H1 (cell line): Measurements from ENCODE around the gene AVP. TPM values are rescaled to one million over a fixed set of nuclear protein-coding genes. Genes with fewer than 3 reads are reported as not detected.

Source experiments
- BRCA1 ChIP-seq: IDR thresholded peaks from 2 replicates; pipeline ENCODE4 v1.6.1; 2012; ENCODE audit warnings: low read depth, low read length, improper control_type of control experiment
- CHD1 ChIP-seq: IDR thresholded peaks from 2 replicates; pipeline ENCODE4 v1.6.1; 2012; ENCODE audit warnings: low read depth, low read length, improper control_type of control experiment
- E2F6 ChIP-seq: IDR thresholded peaks from 2 replicates; pipeline ENCODE4 v1.6.1; 2012; ENCODE audit warnings: inconsistent platforms
- GTF2F1 ChIP-seq: IDR thresholded peaks from 2 replicates; pipeline ENCODE4 v1.6.1; 2012; ENCODE audit warnings: low read depth, low read length, improper control_type of control experiment, borderline replicate concordance
- POLR2A ChIP-seq, 2 experiments: IDR thresholded peaks; 1 replicate in 1 of 2; 2 replicates in 1 of 2; pipeline ENCODE4 v1.6.1; 2011; ENCODE audit warnings: low read depth in 2 of 2, low read length in 2 of 2, mild to moderate bottlenecking in 2 of 2; ENCODE audit errors: control extremely low read depth in 1 of 2
- POLR2AphosphoS5 ChIP-seq: IDR thresholded peaks from 2 replicates; pipeline ENCODE4 v1.6.1; 2011; ENCODE audit warnings: low read depth, low read length
- RNF2 ChIP-seq: fragments of 200-900, 300-1000 bp; sonication (generic); IDR thresholded peaks from 2 replicates; pipeline ENCODE4 v1.7.1; 2016; ENCODE audit warnings: borderline replicate concordance, low read depth, mild to moderate bottlenecking, antibody characterized with exemption, low read length; ENCODE audit not compliant: poor library complexity, severe bottlenecking; ENCODE audit errors: missing control alignments
- polyA plus RNA-seq, 7 experiments: library from polyadenylated mRNA; depleted of rRNA in 3 of 7; stranded (reverse) in 5 of 7; unstranded in 2 of 7; fragments of >200 nt in 5 of 7; fragments of 200-250 nt in 2 of 7; gene quantifications; 1 replicate in 5 of 7; 2 replicates in 1 of 7; 4 replicates in 1 of 7; pipeline versions ENCODE4 v1.2.1 to v1.2.3, GENCODE V29; 2011 to 2013; ENCODE audit warnings: missing spikeins in 2 of 7, mixed read lengths in 2 of 7
- total RNA-seq: library from RNA; stranded (reverse); fragmentation: NEBNext Ultra II Directional; extraction: Animal tissue kit (Norgen Biotek cat#: 25700); gene quantifications from 2 replicates; pipeline ENCODE4 v1.2.1, GENCODE V29; 2021

AVP gene
- total and polyA plus RNA-seq, 2 of the 8 experiments (the other 6 are each of a cell fraction or from before 2014, with no cell fraction given): 0.18 TPM; not detected in 1

GRCh38 chr20:3082306-3082951 is 2.1 kb downstream of the AVP start (continued):
- no peak for TF ChIP-seq E2F6
- no peak for TF ChIP-seq GTF2F1
- no peak for TF ChIP-seq POLR2A (IDR thresholded peaks at IDR 0.05; ENCODE audit: control extremely low read depth in 1 of 2, low read depth in 2 of 2, low read length in 2 of 2)
- no peak for TF ChIP-seq BRCA1
- no peak for TF ChIP-seq CHD1
- TF ChIP-seq POLR2AphosphoS5: no peak
- peak; percentile 25 for TF ChIP-seq RNF2
